Smooth muscle cell of bladder (primary cell): ENCODE data around the gene EHBP1L1. TPM values are rescaled to one million over a fixed set of nuclear protein-coding genes. Genes with fewer than 3 reads are reported as not detected.

Source experiments
- total RNA-seq: library from RNA; depleted of rRNA; stranded (reverse); fragments of >200 nt; gene quantifications from 2 replicates; pipeline ENCODE4 v1.2.3, GENCODE V29; 2014

The EHBP1L1 gene
- total RNA-seq, result 30.4 and 35.2 TPM in 2 replicates

GRCh38 chr11:65575568-65576231 lies at the start of gene EHBP1L1:
EHBP1L1 (plus strand) TSS chr11:65576053; CDS start chr11:65576303, 250 bp downstream.

GRCh38 chr11:65558002-65558929 lies 17.6 kb upstream of the EHBP1L1 start, which contains the start of gene LTBP3:
LTBP3 (minus strand) TSS chr11:65558359; CDS start chr11:65557959, 400 bp downstream.

GRCh38 chr11:65569973-65570918 lies 5.6 kb upstream of the EHBP1L1 start, which contains the start of gene ZNRD2:
ZNRD2 (plus strand) TSS chr11:65570477; CDS start chr11:65570492, 15 bp downstream.

GRCh38 chr11:65572356-65573051 lies 3.3 kb upstream of the EHBP1L1 start, which contains the start of gene FAM89B:
FAM89B (plus strand) TSS chr11:65572538; CDS start chr11:65572670, 132 bp downstream.

GRCh38 chr11:65595543-65596281 lies 19.9 kb downstream of the EHBP1L1 start, which contains the start of gene KCNK7:
KCNK7 (minus strand) TSS chr11:65595800; CDS start chr11:65595772, 28 bp downstream.

GRCh38 chr11:65615229-65615949 lies 39.5 kb downstream of the EHBP1L1 start, which contains the start of gene PCNX3:
PCNX3 (plus strand) TSS chr11:65615776; CDS start chr11:65616312, 536 bp downstream.

GRCh38 chr11:65637794-65638419 lies 62.1 kb downstream of the EHBP1L1 start, which contains the start of gene SIPA1:
SIPA1 (plus strand) TSS chr11:65638101; CDS start chr11:65640922, 2,821 bp downstream.

Other genes with a start within 250 kb of the EHBP1L1 start
- gene DPF2, start 242.2 kb upstream of the EHBP1L1 start, total RNA-seq, result 26.5 and 27.7 TPM in 2 replicates
- gene TIGD3, start 221.3 kb upstream of the EHBP1L1 start, total RNA-seq, result 0.14 and 0.18 TPM in 2 replicates
- gene SLC25A45, start 193.4 kb upstream of the EHBP1L1 start, total RNA-seq, result 1.6 and 1.9 TPM in 2 replicates
- gene FRMD8, start 189.4 kb upstream of the EHBP1L1 start, total RNA-seq, result 15.8 and 27.3 TPM in 2 replicates
- gene NEAT1, start 153.3 kb upstream of the EHBP1L1 start, total RNA-seq, result 155 and 432 TPM in 2 replicates
- gene MALAT1, start 77.0 kb upstream of the EHBP1L1 start, total RNA-seq, result 9,122 and 13,115 TPM in 2 replicates
- 103 and 123 TPM in 2 replicates for gene SCYL1, start 51.0 kb upstream of the EHBP1L1 start, total RNA-seq
- 19.3 and 40.2 TPM in 2 replicates for gene LTBP3, start 17.7 kb upstream of the EHBP1L1 start, total RNA-seq
- 32.0 and 32.6 TPM in 2 replicates for gene ZNRD2, start 5.6 kb upstream of the EHBP1L1 start, total RNA-seq
- gene FAM89B, start 3.5 kb upstream of the EHBP1L1 start, total RNA-seq, result 9.1 and 14.3 TPM in 2 replicates
- 0.09 and 0.43 TPM in 2 replicates for gene KCNK7, start 19.7 kb downstream of the EHBP1L1 start, total RNA-seq
- gene MAP3K11, start 38.2 kb downstream of the EHBP1L1 start, total RNA-seq, result 13.1 and 16.9 TPM in 2 replicates
- gene PCNX3, start 39.7 kb downstream of the EHBP1L1 start, total RNA-seq, result 8.4 and 12.6 TPM in 2 replicates
- 8.1 and 13.7 TPM in 2 replicates for gene SIPA1, start 62.0 kb downstream of the EHBP1L1 start, total RNA-seq
- gene RELA, start 86.9 kb downstream of the EHBP1L1 start, total RNA-seq, result 14.1 and 17.9 TPM in 2 replicates
- gene KAT5, start 136.2 kb downstream of the EHBP1L1 start, total RNA-seq, result 38.0 and 44.3 TPM in 2 replicates
- gene RNASEH2C, start 144.7 kb downstream of the EHBP1L1 start, total RNA-seq, result 34.8 and 39.8 TPM in 2 replicates
- 4.0 and 5.5 TPM in 2 replicates for gene AP5B1, start 204.9 kb downstream of the EHBP1L1 start, total RNA-seq
- not detected in 2 replicates for gene OVOL1, start 211.0 kb downstream of the EHBP1L1 start, total RNA-seq